GM12801 (cell line): ENCODE data around the gene AP3D1.

Experiments
- TF ChIP-seq, protein P1 (sequence below): IDR thresholded peaks from one replicate; pipeline ENCODE4 v1.5.1; 2011; ENCODE audit warnings: control low read depth; ENCODE audit not compliant: insufficient read length; ENCODE audit errors: extremely low read depth

AP3D1 gene

DNA sequence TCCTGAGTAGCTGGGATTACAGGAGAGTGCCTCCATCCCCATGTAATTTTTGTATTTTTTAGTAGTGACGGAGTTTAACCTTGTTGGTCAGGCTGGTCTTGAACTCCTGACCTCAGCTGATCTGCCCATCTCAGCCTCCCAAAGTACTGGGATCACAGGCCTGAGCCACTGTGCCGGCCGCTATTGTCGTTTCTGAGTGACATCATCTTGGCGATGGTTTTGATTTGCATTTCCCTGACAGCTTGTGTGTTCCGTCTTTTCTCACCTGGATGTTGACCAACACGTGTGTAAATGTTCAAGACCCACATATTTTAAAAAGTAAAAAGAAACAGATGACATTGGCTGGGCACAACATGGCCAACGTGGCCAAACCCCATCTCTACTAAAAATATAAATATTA is 87.5 kb downstream of the AP3D1 start:
- TF ChIP-seq, protein P1, sequence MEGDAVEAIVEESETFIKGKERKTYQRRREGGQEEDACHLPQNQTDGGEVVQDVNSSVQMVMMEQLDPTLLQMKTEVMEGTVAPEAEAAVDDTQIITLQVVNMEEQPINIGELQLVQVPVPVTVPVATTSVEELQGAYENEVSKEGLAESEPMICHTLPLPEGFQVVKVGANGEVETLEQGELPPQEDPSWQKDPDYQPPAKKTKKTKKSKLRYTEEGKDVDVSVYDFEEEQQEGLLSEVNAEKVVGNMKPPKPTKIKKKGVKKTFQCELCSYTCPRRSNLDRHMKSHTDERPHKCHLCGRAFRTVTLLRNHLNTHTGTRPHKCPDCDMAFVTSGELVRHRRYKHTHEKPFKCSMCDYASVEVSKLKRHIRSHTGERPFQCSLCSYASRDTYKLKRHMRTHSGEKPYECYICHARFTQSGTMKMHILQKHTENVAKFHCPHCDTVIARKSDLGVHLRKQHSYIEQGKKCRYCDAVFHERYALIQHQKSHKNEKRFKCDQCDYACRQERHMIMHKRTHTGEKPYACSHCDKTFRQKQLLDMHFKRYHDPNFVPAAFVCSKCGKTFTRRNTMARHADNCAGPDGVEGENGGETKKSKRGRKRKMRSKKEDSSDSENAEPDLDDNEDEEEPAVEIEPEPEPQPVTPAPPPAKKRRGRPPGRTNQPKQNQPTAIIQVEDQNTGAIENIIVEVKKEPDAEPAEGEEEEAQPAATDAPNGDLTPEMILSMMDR: no peak

- TF ChIP-seq, protein P1: no peak
Observed at GRCh38 chr19:2062770-2063169, 88.6 kb downstream of the AP3D1 start.

DNA sequence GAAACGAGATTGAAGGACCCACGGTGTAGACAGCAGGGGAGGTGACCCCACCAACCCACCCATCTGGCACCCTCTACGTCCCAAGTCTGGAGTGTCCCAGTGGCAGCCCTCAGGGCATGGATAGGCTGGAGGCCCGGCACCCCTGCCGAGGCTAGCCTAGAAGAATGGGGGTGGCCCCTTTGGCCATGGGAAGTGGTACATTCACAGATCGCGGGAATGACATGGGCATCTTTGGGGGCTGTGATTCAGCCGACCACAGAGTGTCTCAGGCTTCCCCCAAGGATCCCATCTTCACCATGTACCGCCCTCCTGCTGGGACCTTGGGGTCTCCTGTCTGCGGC is 89.0 kb downstream of the AP3D1 start:
- TF ChIP-seq, protein P1: no peak

GRCh38 chr19:2061495-2062388 is 89.6 kb downstream of the AP3D1 start:
- TF ChIP-seq, protein P1: no peak

GRCh38 chr19:2060884-2061494 is 90.4 kb downstream of the AP3D1 start:
- TF ChIP-seq, protein P1: no peak

GRCh38 chr19:2059422-2060201 is 91.8 kb downstream of the AP3D1 start:
- TF ChIP-seq, protein P1: no peak
